Stimulated activated CD4-positive, alpha-beta T cell treated with anti-CD3 and anti-CD28 coated beads, Interleukin-2, amount 100 ng/mL, for 24 hours (primary cell): Measurements from ENCODE around the gene MYO9B.
"Not testable (repeated sequence)": the region's sequence is repeated elsewhere in the genome, so short reads cannot be mapped to it uniquely, and the experiment has no call there.

Source experiments
- DNase-seq, 2 donors: peaks; one replicate each; pipeline ENCODE4 v3.0.0-alpha.2; 2020

MYO9B gene

GRCh38 chr19:17094694-17095093, 19.1 kb downstream of the MYO9B start:
- DNase-seq: not testable (repeated sequence)

GRCh38 chr19:17095141-17095919, 19.8 kb downstream of the MYO9B start:
- no peak for DNase-seq

- DNase-seq: no peak
These were observed 22.1 kb downstream of the MYO9B start for GRCh38 chr19:17097593-17098126.

- DNase-seq: no peak
These were observed 22.7 kb downstream of the MYO9B start for GRCh38 chr19:17098326-17098725.

- DNase-seq: no peak
These were observed 26.4 kb downstream of the MYO9B start for GRCh38 chr19:17101686-17102628.

- DNase-seq: peak in 1 of 2 donors; percentile 38
These were observed 27.6 kb downstream of the MYO9B start for GRCh38 chr19:17103177-17103576.

- DNase-seq: no peak
These were observed 29.1 kb downstream of the MYO9B start for GRCh38 chr19:17104679-17105078.

GRCh38 chr19:17105556-17105955, 30.0 kb downstream of the MYO9B start:
- no peak for DNase-seq

DNA sequence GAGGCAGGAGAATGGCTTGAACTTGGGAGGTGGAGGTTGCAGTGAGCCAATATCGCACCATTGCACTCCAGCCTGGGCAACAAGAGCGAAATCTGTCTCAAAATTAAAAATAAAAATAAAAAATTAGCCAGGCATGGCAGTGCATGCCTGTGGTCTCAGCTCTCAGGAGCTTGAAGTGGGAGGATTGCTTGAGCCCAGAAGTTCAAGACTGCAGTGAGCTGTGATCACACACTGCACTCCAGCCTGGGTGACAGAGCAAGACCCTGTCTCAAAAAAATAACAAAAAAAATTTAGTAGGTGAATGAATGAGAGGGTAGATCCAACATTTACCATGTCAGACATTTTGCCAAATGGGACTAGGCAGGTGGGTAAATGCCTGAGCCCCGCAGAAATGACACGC, 31.4 kb downstream of the MYO9B start:
- not testable (repeated sequence) for DNase-seq

DNA sequence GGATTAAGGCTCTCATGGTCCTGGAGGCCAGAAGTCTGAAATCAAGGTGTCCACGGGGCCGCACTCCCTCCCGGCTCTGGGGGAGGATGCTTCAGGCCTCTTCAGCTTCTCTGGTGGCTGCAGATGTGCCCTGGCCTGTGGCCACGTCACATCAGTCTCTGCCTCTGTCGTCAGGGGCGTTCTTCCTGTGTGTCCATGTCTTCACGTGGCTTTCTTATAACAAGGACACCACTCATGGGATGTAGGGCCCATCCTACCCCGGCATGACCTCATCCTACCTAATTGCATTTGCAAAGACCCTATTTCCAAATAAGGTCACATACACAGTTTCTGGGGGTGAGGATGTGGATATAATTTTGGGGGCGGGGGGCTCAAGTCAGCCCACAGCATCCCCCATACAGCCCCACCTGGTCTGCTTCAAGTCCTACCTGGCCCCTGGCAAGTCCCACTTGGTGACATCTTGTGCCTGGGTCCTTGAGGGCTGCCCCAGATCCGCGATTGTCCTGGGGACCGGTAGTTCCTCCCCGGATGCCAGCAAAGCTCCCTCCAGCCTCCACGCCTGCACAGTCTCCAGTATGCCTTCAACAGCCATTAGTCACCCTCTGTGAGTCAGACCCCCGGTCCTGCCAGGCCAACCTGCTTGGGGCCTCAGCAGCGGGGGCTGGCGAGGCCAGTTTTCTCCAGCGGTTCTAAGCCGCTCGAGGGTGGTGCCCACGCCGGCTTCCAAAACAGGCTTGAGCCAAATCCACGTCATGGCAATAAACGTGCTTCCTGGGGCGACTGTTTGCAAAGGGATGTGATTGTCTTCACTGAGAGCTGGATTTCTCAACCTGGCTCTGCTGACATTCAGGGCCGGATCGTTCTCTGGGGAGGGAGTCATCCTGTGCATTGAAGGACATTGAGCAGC, 32.2 kb downstream of the MYO9B start:
- peak in 1 of 2 donors; percentile 6 for DNase-seq

- no peak for DNase-seq
These were observed 32.8 kb downstream of the MYO9B start for GRCh38 chr19:17108453-17108784.

DNA sequence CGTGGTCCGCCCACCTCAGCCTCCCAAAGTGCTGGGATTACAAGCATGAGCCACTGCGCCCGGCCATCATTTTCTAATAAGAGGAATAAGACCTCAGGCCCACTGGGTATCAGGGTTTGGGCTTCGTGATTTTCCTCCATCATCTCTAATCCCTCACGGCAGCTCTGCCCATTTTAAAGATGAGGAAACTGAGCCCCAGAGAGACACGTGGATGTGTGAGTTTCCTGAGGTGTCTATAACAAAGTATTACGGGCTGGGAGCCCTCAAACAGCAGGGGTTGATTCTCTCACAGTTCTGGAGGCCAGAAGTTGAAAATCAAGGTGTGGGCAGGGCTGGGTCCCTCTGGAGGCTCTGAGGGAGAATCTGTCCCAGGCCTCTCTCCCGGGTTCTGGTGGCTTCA, 33.7 kb downstream of the MYO9B start:
- no peak for DNase-seq

DNA sequence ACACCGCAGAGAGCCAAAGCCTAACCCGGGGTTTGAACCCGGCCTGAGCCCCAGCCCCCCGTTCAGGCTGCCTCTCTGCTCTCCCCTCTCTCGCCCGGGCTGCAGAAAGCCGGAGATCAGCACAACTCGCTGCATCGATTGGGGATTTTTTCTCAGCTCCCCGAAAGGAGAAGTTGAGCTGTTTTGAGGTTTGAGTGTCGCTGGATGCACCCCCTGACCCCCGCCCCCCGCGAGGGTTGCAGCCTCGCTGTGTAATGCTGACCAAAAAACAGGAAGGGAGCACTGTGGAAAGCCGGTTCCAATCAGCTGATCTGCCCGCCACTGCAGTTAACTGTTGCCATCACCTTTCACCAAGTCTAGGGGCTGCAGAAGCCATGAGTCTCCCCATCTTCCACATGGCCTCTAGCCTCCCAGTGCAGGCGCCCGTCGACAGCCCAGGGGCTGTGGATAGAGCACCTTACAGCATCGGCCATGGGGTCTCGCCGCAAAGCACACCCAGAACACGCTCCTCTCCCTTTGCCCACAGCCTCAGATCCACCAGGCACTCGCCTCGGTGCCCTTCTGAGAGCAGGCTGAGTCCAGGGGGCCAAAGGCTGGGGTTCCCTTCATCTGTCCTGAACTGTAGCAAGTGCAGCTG, 34.5 kb downstream of the MYO9B start:
- DNase-seq: no peak

DNA sequence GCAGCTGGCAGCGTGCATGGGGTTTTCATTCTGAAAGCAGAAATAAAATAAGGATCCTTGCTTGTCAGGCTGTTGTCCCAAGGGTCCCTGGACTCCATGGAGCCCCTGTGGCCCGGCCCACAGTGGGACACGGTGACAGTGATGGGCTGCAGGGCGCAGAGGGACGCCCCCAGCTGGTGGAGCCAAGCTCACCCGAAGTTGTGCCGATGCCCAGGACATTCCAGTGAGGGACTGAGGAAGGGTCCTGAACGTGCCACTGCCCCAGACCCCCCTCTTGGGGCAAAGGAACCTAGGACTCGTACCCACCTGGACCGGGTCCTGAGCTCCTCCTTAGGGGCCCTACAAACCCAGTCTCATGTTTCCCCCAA, 35.0 kb downstream of the MYO9B start:
- no peak for DNase-seq

DNA sequence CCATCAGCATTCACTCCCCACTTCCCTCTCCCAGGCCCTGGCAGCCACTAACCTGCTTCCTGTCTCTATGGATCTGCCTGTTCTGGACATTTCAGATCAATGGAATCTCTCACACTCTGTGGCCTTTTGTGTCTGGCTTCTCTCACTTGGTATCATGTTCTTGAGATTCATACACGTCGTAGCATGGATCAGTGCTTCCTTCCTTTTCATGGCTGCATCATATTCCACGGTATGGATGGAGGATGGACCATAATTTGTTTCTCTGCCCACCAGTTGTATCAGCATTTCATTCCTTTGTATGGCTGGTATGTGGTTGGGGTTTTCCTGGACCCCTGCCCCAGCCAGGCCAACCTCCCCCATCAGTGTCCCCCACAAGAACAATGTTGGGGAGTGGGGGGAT, 36.2 kb downstream of the MYO9B start:
- DNase-seq: no peak

DNA sequence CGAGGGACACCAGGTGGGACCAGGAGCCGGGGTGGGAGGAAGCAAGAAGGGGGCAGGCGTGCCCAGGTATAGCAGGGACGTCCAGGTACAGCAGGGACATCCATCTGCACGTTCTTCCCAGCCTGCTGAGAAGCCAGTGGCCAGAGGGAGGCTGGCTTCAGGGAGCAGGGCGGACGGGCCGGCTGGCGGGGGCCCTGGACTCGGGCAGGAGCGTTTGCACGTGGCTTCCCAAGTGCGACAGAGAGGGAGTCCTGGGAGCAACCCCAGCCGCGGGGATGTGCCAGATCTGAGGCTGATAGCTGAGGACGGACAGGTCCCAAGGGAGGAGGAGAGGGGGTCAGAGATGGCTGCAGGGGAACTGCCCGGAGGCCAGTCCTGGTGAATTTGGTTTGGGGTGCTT, 36.7 kb downstream of the MYO9B start:
- no peak for DNase-seq

GRCh38 chr19:17112700-17113099, 37.1 kb downstream of the MYO9B start:
- no peak for DNase-seq

- no peak for DNase-seq
These were observed 37.7 kb downstream of the MYO9B start for GRCh38 chr19:17113127-17113785.

DNA sequence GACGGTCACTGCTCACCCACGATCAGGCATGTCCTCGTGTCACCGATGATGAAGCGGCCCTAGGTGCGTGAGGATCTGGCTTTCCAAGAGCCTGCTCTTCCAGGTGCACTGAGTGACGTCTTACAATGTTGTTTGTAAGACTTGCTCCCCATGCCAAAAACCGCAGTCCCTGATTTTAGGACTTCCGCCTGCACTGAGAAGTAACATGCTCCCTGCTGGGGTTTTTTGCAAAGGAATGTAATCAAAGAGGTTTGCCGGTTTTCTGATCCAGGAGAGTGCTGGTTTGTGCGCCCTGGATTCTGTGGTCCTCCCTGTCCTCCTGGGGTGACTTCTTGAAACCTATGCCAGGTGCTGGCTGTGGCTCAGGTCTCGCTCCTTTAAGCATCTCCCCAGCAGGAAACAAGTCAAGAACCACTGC, 38.8 kb downstream of the MYO9B start:
- no peak for DNase-seq

- no peak for DNase-seq
These were observed 41.6 kb downstream of the MYO9B start for GRCh38 chr19:17116996-17117702.

DNA sequence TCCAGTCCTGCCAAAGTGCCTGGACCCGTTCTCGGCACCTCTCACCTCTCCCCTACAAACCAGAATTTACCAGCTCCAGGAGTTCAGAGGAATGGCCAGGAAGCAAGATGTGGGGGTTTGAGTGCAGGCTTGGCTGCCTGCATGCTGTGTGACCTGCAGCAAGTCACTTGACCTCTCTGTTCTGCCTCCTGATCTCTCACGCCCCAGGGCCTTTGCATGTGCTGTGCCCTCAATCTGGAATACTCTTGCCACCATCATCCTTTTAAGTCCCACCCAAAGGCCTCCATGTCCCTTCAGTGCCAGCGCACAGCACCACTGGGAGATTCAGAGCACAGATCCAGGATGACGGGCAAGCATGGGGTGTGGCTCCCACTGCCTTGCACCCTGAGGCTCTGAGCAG, 43.4 kb downstream of the MYO9B start:
- no peak for DNase-seq
